HEK293 (cell line): ENCODE results near the gene JPH2.

Source experiments
- CTCF ChIP-seq: fragments of 450-650 bp; formaldehyde crosslinking; IDR thresholded peaks from 2 replicates; pipeline ENCODE4 v1.5.1; 2016; ENCODE audit warnings: missing biosample characterization, missing genetic modification characterization
- ZNF362 ChIP-seq: fragments of 450-650 bp; formaldehyde crosslinking; IDR thresholded peaks from 2 replicates; pipeline ENCODE4 v1.5.1; 2016; ENCODE audit warnings: missing biosample characterization, missing genetic modification characterization
- ZNF529 ChIP-seq: fragments of 450-650 bp; formaldehyde crosslinking; IDR thresholded peaks from 2 replicates; pipeline ENCODE4 v1.5.1; 2017; ENCODE audit warnings: missing genetic modification characterization, missing biosample characterization; ENCODE audit not compliant: insufficient replicate concordance
- ZNF747 ChIP-seq: fragments of 450-650 bp; formaldehyde crosslinking; IDR thresholded peaks from 2 replicates; pipeline ENCODE4 v1.5.1; 2016; ENCODE audit warnings: missing biosample characterization, missing genetic modification characterization
- TF ChIP-seq, protein P1 (sequence below): fragments of 450-650 bp; formaldehyde crosslinking; IDR thresholded peaks from 2 replicates; pipeline ENCODE4 v1.5.1; 2016; ENCODE audit warnings: missing biosample characterization, missing genetic modification characterization, low read depth

GRCh38 chr20:44170816-44171410 is 16.1 kb downstream of the JPH2 start:
- TF ChIP-seq ZNF529 (tag by site-specific recombination) (no peak), ZNF747 (tag by site-specific recombination) (no peak), CTCF (no peak), ZNF362 (tag by site-specific recombination) (no peak)
- TF ChIP-seq, protein P1, sequence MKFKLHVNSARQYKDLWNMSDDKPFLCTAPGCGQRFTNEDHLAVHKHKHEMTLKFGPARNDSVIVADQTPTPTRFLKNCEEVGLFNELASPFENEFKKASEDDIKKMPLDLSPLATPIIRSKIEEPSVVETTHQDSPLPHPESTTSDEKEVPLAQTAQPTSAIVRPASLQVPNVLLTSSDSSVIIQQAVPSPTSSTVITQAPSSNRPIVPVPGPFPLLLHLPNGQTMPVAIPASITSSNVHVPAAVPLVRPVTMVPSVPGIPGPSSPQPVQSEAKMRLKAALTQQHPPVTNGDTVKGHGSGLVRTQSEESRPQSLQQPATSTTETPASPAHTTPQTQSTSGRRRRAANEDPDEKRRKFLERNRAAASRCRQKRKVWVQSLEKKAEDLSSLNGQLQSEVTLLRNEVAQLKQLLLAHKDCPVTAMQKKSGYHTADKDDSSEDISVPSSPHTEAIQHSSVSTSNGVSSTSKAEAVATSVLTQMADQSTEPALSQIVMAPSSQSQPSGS = no peak
